K562 (cell line): ENCODE results near the gene TMEM59. TPM values are rescaled to one million over a fixed set of nuclear protein-coding genes. Genes with fewer than 3 reads are reported as not detected.
"Not testable (repeated sequence)": the region's sequence is repeated elsewhere in the genome, so short reads cannot be mapped to it uniquely, and the experiment has no call there.

Source experiments
- CTBP1 ChIP-seq: fragments of 450-650 bp; IDR thresholded peaks from 2 replicates; pipeline ENCODE4 v1.6.1; 2016; ENCODE audit warnings: borderline replicate concordance
- NRF1 ChIP-seq, 2 experiments: fragments of 450-650 bp; IDR thresholded peaks in 1 of 2; conservative IDR thresholded peaks in 1 of 2; 2 replicates each; pipeline ENCODE4 v1.6.1; 2014; ENCODE audit warnings: mild to moderate bottlenecking in 2 of 2
- RCOR1 ChIP-seq, 2 experiments: IDR thresholded peaks; 2 replicates each; pipeline ENCODE4 v1.6.1; 2012; ENCODE audit warnings: low read depth in 2 of 2, low read length in 2 of 2, borderline replicate concordance in 1 of 2, improper control_type of control experiment in 1 of 2
- ZBTB17 ChIP-seq: fragments of 450-650 bp; formaldehyde crosslinking; IDR thresholded peaks from 2 replicates; pipeline ENCODE4 v1.4.0; 2020; ENCODE audit warnings: mild to moderate bottlenecking
- polyA plus RNA-seq, 8 experiments: library from polyadenylated mRNA; depleted of rRNA in 4 of 8; stranded (reverse) in 5 of 8; unstranded in 3 of 8; fragments of >200 nt; fragmentation: Nextera tagmentation in 2 of 8; fragmentation: Illumina TruSeq in 1 of 8; extraction: Ambion mirVana in 2 of 8; extraction: Trizol in 1 of 8; gene quantifications; 2 replicates each; pipeline versions ENCODE4 v1.2.1 to v1.2.3, GENCODE V29; 2011 to 2014; ENCODE audit warnings: inconsistent platforms in 1 of 8, missing spikeins in 1 of 8
- total RNA-seq, 7 experiments: library from RNA; depleted of rRNA in 6 of 7; stranded (reverse); fragments of >200 nt in 6 of 7; fragmentation: Illumina TruSeq in 2 of 7; extraction: Trizol in 2 of 7; gene quantifications; 2 replicates each; pipeline versions ENCODE4 v1.2.1 to v1.2.3, GENCODE V29; 2011 to 2021; ENCODE audit warnings: low replicate concordance in 1 of 7
- TF ChIP-seq, protein P1 (sequence below), 2 experiments: fragments of 450-650 bp; formaldehyde crosslinking in 1 of 2; IDR thresholded peaks; 2 replicates each; pipeline versions ENCODE4 v1.4.0 to v1.6.1; 2014 to 2020; ENCODE audit warnings: mild to moderate bottlenecking in 2 of 2, borderline replicate concordance in 1 of 2, low read depth in 1 of 2
- TF ChIP-seq, protein P2 (sequence below), 2 experiments: fragments of 450-650 bp; IDR thresholded peaks; 2 replicates each; pipeline ENCODE4 v1.6.1; 2016
- TF ChIP-seq, protein P3 (sequence below): sonication (generic); formaldehyde crosslinking; IDR thresholded peaks from 2 replicates; pipeline ENCODE4 v1.8.0; 2022; ENCODE audit warnings: missing genetic modification reagents, mild to moderate bottlenecking, moderate library complexity, borderline replicate concordance
- TF ChIP-seq, protein P4 (sequence below), 2 experiments: IDR thresholded peaks in 1 of 2; conservative IDR thresholded peaks in 1 of 2; 2 replicates each; pipeline ENCODE4 v1.6.1; 2016; ENCODE audit warnings: low read depth in 2 of 2, mild to moderate bottlenecking in 1 of 2, missing compliant biosample characterization in 1 of 2, missing genetic modification characterization in 1 of 2, moderate library complexity in 1 of 2
- TF ChIP-seq, protein P5 (sequence below): fragments of 450-650 bp; IDR thresholded peaks from 2 replicates; pipeline ENCODE4 v1.6.1; 2016

TMEM59 gene
- total and polyA plus RNA-seq, 9 of the 15 experiments (the other 6 are each of a cell fraction or from before 2014, with no cell fraction given), result 93.1 to 316 (median 151) TPM

DNA sequence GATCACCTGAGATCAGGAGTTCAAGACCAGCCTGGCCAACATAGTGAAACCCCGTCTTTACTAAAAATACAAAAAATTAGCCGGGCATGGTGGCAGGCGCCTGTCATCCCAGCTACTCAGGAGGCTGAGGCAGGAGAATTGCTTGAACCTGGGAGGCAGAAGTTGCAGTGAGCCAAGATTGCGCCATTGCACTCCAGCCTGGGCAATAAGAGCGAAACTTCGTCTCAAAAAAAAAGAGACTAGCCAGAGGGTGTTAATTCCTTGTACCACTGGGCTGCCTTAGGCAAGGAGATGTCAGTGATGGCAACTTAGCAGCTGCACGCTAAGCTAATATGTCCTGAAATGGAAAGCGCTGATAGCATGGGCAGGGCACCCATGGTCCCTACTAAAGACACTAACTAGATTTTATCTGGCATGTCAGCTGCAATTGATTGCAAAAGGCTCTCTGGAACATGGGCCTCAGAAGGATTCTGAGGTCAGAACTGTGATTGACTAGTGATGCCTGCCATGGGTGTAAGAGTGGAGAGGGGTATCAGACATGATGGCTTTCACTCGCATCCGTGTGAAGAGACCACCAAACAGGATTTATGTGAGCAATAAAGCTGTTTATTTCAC is 33.3 kb downstream of the TMEM59 start (continued):
- TF ChIP-seq, protein P1, sequence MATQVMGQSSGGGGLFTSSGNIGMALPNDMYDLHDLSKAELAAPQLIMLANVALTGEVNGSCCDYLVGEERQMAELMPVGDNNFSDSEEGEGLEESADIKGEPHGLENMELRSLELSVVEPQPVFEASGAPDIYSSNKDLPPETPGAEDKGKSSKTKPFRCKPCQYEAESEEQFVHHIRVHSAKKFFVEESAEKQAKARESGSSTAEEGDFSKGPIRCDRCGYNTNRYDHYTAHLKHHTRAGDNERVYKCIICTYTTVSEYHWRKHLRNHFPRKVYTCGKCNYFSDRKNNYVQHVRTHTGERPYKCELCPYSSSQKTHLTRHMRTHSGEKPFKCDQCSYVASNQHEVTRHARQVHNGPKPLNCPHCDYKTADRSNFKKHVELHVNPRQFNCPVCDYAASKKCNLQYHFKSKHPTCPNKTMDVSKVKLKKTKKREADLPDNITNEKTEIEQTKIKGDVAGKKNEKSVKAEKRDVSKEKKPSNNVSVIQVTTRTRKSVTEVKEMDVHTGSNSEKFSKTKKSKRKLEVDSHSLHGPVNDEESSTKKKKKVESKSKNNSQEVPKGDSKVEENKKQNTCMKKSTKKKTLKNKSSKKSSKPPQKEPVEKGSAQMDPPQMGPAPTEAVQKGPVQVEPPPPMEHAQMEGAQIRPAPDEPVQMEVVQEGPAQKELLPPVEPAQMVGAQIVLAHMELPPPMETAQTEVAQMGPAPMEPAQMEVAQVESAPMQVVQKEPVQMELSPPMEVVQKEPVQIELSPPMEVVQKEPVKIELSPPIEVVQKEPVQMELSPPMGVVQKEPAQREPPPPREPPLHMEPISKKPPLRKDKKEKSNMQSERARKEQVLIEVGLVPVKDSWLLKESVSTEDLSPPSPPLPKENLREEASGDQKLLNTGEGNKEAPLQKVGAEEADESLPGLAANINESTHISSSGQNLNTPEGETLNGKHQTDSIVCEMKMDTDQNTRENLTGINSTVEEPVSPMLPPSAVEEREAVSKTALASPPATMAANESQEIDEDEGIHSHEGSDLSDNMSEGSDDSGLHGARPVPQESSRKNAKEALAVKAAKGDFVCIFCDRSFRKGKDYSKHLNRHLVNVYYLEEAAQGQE (IDR thresholded peaks at IDR 0.05; ENCODE audit: borderline replicate concordance), result peak; percentile 67; the same call in 1 of the 2 replicates
- TF ChIP-seq, protein P1 (CRISPR knock-in tag; IDR thresholded peaks at IDR 0.05; ENCODE audit: low read depth), result not testable (repeated sequence)
- TF ChIP-seq, protein P2, sequence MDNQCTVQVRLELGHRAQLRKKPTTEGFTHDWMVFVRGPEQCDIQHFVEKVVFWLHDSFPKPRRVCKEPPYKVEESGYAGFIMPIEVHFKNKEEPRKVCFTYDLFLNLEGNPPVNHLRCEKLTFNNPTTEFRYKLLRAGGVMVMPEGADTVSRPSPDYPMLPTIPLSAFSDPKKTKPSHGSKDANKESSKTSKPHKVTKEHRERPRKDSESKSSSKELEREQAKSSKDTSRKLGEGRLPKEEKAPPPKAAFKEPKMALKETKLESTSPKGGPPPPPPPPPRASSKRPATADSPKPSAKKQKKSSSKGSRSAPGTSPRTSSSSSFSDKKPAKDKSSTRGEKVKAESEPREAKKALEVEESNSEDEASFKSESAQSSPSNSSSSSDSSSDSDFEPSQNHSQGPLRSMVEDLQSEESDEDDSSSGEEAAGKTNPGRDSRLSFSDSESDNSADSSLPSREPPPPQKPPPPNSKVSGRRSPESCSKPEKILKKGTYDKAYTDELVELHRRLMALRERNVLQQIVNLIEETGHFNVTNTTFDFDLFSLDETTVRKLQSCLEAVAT (IDR thresholded peaks at IDR 0.05), result peak in 1 of 2 experiments; percentile 98; a peak in 2 of 4 replicates
- TF ChIP-seq RCOR1 (IDR thresholded peaks at IDR 0.05; ENCODE audit: borderline replicate concordance in 1 of 2, low read depth in 2 of 2, low read length in 2 of 2), result peak in 1 of 2 experiments; percentile 22; a peak in 1 of 4 replicates
- TF ChIP-seq, protein P3, sequence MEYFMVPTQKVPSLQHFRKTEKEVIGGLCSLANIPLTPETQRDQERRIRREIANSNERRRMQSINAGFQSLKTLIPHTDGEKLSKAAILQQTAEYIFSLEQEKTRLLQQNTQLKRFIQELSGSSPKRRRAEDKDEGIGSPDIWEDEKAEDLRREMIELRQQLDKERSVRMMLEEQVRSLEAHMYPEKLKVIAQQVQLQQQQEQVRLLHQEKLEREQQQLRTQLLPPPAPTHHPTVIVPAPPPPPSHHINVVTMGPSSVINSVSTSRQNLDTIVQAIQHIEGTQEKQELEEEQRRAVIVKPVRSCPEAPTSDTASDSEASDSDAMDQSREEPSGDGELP (CRISPR knock-in tag), result 0 out of 2 replicates have a peak, but pooled peaks have one; percentile 32
- TF ChIP-seq, protein P4, sequence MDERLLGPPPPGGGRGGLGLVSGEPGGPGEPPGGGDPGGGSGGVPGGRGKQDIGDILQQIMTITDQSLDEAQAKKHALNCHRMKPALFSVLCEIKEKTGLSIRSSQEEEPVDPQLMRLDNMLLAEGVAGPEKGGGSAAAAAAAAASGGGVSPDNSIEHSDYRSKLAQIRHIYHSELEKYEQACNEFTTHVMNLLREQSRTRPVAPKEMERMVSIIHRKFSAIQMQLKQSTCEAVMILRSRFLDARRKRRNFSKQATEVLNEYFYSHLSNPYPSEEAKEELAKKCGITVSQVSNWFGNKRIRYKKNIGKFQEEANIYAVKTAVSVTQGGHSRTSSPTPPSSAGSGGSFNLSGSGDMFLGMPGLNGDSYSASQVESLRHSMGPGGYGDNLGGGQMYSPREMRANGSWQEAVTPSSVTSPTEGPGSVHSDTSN (CRISPR knock-in tag; IDR thresholded peaks at IDR 0.05; ENCODE audit: low read depth), result not testable (repeated sequence)
- TF ChIP-seq, protein P4 (tag; conservative IDR thresholded peaks at IDR 0.05; ENCODE audit: low read depth), result peak; percentile 57; the same call in 1 of the 2 replicates
- TF ChIP-seq, protein P5, sequence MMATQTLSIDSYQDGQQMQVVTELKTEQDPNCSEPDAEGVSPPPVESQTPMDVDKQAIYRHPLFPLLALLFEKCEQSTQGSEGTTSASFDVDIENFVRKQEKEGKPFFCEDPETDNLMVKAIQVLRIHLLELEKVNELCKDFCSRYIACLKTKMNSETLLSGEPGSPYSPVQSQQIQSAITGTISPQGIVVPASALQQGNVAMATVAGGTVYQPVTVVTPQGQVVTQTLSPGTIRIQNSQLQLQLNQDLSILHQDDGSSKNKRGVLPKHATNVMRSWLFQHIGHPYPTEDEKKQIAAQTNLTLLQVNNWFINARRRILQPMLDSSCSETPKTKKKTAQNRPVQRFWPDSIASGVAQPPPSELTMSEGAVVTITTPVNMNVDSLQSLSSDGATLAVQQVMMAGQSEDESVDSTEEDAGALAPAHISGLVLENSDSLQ, result peak; percentile 52
- TF ChIP-seq NRF1 (conservative IDR thresholded peaks at IDR 0.05 in 1 of 2, IDR thresholded peaks at IDR 0.05 in 1 of 2), result peak in 1 of 2 experiments; percentile 21; a peak in 1 of 4 replicates
- peak; percentile 98 for TF ChIP-seq ZBTB17 (CRISPR knock-in tag)
- TF ChIP-seq CTBP1, result peak; percentile 19; the same call in 1 of the 2 replicates
